GM18519 (cell line): ENCODE results near the gene SUPT6H.
"Not testable (repeated sequence)": the region's sequence is repeated elsewhere in the genome, so short reads cannot be mapped to it uniquely, and the experiment has no call there.

Experiments used
- ATAC-seq: cut with Tn5 transposase; IDR thresholded peaks from one replicate; pipeline ENCODE4 v1.9.1; 2021; ENCODE audit warnings: mild to moderate bottlenecking, moderate library complexity; ENCODE audit not compliant: unreplicated experiment, low FRiP score

Gene SUPT6H

GRCh38 chr17:28734712-28735241 lies 72.8 kb downstream of the SUPT6H start:
- no peak for ATAC-seq

GRCh38 chr17:28735242-28735722 lies 73.3 kb downstream of the SUPT6H start:
- ATAC-seq, result no peak

DNA sequence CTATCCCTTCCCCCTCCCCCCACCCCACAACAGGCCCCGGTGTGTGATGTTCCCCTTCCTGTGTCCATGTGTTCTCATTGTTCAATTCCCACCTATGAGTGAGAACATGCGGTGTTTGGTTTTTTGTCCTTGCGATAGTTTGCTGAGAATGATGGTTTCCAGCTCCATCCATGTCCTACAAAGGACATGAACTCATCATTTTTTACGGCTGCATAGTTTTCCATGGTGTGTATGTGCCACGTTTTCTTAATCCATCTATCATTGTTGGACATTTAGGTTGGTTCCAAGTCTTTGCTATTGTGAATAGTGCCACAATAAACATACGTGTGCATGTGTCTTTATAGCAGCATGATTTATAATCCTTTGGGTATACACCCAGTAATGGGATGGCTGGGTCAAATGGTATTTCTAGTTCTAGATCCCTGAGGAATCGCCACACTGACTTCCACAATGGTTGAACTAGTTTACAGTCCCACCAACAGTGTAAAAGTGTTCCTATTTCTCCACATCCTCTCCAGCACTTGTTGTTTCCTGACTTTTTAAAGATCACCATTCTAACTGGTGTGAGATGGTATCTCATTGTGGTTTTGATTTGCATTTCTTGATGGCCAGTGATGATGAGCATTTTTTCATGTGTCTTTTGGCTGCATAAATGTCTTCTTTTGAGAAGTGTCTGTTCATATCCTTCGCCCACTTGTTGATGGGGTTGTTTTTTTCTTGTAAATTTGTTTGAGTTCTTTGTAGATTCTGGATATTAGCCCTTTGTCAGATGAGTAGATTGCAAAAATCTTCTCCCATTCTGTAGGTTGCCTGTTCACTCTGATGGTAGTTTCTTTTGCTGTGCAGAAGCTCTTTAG lies 74.1 kb downstream of the SUPT6H start:
- not testable (repeated sequence) for ATAC-seq

DNA sequence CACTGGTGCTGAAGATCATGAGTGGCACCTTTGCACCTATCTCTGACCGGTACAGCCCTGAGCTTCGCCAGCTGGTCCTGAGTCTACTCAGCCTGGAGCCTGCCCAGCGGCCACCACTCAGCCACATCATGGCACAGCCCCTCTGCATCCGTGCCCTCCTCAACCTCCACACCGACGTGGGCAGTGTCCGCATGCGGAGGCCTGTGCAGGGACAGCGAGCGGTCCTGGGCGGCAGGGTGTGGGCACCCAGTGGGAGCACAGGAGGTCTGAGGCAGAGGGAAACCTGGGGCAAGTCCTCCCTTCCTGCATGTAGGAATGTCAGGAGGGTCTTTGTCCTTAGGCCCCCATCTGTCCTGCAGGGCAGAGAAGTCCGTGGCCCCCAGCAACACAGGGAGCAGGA lies 75.3 kb downstream of the SUPT6H start:
- ATAC-seq, result no peak

DNA sequence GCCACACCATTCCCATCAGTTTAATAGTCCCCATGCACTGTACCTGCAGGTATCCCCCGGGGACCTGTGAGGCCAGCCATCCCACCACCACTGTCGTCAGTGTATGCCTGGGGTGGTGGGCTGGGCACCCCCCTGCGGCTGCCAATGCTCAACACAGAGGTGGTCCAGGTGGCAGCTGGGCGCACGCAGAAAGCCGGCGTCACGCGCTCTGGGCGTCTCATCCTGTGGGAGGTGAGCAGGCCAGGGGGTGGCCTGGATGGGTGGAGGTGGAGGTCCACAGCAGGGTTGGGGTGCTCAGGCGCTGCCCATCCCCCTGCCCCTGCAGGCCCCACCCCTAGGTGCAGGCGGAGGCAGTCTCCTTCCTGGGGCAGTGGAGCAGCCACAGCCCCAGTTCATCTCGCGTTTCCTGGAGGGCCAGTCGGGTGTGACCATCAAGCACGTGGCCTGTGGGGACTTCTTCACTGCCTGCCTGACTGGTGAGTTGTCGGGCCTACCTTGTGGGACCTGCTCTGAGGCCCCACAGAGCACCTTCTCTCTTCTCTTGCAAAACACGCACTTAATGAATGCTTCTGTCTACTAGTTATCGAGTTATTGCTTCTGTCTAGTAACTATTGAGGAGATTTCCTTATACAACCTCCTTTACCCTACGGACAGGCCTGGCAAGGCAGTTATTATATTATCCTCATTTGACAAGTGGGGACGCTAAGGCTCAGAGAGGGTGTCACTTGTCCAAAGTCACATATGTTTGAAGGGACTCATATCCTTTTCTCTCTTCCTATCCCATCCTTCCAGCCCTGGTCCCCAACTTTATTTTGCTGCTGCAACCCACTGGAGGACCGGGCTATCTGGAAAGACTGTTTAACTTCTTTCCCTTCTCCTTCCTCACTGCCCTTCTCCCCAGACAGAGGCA lies 76.0 kb downstream of the SUPT6H start:
- ATAC-seq, result no peak

- no peak for ATAC-seq
Observed at GRCh38 chr17:28738680-28739384, 76.8 kb downstream of the SUPT6H start.

DNA sequence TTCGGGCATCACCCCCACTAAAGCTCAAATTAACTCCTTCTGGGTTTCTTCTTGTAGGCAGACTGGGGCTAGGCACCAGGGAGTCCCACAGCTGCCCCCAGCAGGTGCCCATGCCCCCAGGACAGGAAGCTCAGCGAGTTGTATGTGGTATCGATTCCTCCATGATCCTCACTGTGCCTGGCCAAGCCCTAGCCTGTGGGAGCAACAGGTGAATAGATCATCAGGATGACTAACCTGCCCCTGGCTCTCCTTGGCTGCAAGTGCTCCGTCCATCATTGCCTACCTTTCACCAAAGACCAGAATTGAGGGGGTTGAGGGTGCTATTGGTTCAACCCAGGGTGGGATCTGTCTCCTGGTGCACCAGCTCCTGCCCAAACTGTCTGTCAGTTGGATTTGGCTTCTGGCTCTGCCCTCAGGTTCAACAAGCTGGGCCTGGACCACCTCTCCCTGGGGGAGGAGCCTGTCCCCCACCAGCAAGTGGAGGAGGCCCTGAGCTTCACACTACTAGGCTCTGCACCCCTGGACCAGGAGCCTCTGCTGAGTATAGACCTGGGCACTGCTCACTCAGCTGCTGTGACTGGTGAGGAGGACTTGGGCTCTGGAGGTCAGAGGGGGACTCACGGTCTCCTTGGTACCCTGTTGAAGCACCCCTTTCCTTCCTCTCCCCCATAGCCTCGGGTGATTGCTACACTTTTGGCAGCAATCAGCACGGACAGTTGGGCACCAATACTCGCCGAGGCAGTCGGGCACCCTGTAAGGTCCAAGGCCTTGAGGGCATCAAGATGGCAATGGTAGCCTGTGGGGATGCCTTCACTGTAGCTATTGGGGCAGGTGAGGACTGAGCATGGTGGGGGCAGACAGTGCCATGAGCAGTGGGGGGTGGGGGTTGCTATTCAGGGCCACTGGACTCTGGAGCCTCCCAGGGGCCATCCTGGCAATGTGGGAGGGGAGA lies 78.7 kb downstream of the SUPT6H start:
- ATAC-seq, result no peak

DNA sequence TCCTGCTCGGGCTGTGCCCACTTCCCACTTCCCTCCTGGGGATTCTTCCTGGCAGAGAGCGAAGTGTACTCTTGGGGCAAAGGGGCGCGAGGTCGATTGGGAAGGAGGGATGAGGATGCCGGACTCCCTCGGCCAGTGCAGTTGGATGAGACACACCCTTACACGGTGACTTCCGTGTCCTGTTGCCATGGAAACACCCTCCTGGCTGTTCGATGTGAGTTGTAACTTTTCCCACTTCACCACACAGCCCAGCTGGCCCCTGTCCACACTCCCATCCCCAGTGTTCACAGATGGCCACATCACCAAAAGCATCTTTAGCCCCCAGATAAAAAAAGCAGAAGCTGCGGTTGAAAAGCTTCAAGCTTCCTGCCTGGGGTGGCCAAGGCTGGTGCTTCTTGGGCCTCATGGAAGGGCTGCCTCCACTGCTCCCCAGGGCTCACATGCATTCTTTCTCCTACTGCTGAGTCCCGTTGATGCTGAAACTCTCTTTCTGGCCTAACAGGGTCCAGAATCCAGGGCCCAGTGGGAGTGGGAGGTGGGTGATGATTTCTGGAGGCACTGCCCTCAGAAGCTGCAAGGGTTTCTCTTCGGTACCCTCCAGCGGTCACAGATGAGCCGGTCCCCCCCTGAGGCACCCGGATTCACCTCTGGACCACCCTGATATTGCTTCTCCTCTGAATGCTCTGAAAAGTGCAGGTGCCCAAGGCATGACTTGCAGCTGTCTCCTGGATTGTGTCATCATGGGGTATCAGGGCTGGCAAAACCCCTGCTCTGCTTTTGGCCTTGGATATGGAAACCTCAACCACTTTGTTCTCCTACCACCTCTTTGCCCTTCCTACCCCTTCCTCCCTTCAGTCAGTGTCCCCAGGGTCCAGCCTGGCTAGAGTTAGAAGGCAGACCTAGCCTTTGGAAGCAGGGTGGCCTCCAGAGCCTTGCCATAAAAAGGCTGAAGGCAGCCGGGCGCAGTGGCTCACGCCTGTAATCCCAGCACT lies 79.6 kb downstream of the SUPT6H start:
- ATAC-seq, result no peak

DNA sequence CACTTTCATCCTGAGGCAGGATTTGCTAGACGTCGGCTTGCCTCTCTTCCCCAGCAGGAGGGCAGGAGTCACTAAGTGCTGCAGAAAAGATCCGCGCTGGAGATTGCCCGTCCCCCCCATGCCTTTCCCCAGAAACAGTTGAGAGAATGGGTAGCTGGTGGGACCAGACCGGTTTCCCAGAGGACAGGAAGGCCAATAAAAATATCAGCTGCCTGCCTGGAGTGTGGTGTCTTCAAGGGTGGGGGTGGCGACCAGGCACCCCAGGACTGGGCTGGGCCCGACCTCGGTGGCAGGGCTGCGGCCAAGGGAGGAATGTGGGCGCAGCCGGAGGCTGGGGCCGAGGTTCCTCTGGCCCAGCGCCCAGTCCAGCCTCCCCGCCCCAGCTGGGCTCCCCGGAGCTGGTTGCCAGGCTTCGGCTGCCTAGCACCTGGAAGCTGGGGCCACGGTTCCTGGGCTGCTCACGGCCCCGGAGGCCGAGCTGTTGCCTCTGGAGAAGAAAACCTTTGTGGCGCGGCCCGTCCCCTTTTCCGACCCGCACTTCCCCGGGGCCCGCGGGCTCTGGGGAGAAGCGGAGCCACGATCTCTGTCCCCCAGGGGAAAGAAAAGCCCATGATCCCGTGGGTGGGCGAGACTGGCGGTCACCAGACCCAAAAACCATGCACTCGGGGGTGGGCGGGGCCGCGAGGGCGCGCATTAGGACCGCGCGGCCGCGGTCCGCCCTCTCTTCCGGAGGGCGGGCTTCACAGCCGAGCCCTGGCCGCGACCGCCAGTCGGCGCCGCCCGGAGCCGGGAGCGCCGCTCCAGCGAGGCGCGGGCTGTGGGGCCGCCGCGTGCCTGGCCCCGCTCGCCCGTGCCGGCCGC lies 81.5 kb downstream of the SUPT6H start, which contains the start of gene TRAF4:
Gene TRAF4, plus strand, starts transcription at position 769 of the 861 bp plus-strand sequence. CDS start 102 bp downstream, outside the sequence.
- ATAC-seq, result peak; percentile 37

- ATAC-seq, result no peak
Observed at GRCh38 chr17:28744104-28744971, 82.3 kb downstream of the SUPT6H start.

- no peak for ATAC-seq
Observed at GRCh38 chr17:28744972-28745785, 83.2 kb downstream of the SUPT6H start.

DNA sequence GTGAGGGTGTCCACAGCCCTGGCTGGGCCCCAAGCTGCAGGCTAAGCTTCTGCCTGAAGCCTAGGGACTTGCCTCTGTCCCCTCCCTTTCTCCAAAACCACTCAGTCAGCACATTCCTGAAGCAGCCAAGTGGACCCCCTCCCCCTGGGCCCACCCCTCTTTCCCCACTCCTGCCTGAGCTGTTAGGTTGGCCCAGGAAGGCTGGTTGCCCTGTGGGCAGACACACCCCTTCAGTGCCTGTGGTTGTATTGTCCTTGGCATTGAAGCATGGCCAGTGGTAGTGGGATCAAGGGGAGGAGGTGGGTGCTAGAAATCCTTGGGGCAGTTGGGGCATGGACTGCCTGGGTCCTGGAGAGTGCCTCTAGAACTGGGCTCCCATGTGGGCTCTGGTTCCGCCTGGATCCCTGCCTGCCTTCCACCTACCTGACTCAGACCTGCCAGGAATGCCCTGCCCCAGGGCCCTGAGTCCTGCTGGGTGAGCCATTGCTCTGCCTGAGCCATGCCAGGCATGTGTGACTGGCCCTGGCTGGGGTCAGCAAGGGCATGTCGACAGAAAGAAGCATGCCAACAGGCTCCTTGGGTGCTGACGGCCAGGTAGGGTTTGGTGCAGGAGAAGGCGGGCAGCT lies 83.9 kb downstream of the SUPT6H start:
- no peak for ATAC-seq

GRCh38 chr17:28746611-28747050 lies 84.6 kb downstream of the SUPT6H start:
- ATAC-seq, result no peak

GRCh38 chr17:28747051-28747691 lies 85.2 kb downstream of the SUPT6H start:
- ATAC-seq, result no peak
